GM21737 (cell line): ENCODE data around the gene SND1.

Experiments used
- ATAC-seq: cut with Tn5 transposase; IDR thresholded peaks from one replicate; pipeline ENCODE4 v1.9.1; 2021; ENCODE audit warnings: mild to moderate bottlenecking, moderate library complexity; ENCODE audit not compliant: unreplicated experiment

The SND1 gene

DNA sequence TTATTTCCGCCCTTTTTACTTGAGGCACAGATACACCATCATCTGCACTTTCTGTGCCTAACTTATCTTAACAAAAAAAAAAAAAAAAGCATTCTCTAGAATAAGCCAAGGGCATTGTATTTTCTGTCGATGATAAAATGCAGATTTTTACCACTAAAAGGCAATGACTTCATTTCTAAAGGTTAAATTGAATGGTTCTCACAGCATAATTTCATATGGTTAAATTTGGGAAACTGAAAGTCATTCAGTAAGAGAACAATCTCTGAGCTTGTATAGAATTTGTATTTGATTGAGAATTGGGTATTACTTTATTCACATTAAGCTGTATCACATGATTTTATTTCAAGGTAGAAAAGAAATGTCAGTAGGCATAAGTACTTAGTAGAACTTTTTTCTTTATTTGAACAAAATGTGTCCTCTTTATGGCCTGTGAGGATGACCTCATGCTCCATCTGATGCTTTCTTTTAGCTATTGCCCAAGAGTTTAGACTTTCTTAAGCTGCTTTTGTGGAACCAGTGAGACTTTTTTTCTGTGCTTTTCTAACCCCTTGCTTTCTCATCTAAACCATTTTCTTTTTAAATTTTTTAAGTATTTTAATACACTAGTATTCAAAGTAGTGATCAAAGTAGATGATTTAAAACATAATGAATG, 268.9 kb downstream of the SND1 start:
- no peak for ATAC-seq

DNA sequence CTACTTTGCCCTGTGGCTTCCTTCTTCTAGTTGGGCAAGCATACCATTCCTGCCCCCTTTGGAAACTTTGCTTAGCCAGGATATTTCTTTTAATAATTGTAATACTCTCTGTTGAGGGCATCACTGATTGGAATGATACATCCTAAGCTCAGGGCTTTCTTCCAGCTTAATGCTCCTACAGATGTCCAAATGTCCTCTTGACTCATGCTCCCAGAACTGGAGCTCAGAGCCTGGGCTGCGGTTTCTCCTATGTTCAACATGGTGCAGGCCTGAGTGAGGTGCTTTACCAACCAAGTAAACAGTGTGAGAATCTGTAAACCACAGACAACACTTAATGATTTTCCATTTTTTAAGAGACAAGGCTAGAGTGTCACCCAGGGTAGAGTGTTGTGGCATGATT, 270.7 kb downstream of the SND1 start:
- ATAC-seq = no peak

- no peak for ATAC-seq
These were observed 272.9 kb downstream of the SND1 start for GRCh38 chr7:127924874-127925273.

- ATAC-seq = no peak
These were observed 275.3 kb downstream of the SND1 start for GRCh38 chr7:127927348-127927696.

DNA sequence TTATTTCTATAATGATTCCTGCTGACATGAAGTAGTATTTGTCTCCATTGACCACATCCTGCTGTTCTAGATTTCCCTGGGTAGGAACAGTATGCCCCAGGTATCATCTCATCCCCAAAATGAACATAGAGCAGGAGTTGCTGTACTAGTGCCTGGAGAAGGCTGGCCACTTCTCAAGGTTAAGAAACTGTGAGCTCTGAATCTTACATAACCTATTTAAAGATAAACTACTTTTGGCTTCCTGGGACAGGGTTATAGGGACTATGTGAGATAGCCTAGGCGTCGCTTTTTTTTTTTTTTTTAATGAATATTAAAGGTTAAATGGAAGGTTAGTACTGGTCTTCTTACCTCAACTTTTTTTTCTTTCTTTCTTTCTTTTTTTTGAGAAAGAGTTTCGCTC, 276.2 kb downstream of the SND1 start:
- ATAC-seq = no peak

GRCh38 chr7:127928852-127929251, 276.9 kb downstream of the SND1 start:
- no peak for ATAC-seq

- no peak for ATAC-seq
These were observed 278.6 kb downstream of the SND1 start for GRCh38 chr7:127930341-127931328.

DNA sequence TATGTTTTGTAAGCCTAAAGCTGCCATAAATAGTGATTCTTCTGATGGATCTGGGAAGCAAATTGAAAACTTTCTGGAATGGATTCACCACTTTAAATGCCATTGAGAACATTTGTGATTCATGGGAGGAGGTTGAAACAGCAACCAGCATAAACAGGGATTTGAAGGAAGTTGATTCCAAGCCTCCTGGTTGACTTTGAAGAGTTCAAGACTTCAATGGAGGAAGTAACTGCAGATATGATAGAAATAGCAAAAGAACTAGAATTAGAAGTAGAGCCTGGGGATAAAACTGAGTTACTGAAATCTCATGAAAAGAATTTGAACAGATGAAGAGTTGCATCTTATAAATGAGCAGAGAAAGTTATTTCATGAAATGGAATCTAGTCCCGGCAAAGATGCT, 280.1 kb downstream of the SND1 start:
- no peak for ATAC-seq

GRCh38 chr7:127932496-127932895, 280.5 kb downstream of the SND1 start:
- no peak for ATAC-seq

DNA sequence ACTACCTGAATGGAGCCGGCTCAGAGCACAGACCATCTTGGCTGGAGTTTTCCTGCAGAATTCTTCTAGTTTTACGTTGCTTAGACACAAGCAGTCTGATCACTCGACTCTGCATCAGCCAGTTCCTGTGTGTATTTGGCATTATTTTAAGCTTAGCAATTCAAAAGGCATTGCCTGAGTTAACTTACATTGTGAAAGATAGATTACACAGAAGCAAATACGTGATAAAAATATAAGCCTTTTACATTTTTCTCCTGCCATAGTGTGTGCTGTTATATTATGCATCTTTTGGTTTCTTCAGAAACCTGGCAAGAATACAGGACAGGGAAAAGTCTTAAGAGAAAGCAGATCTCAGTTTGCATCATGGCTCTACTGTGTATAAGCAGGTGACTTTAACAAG, 281.2 kb downstream of the SND1 start:
- no peak for ATAC-seq

DNA sequence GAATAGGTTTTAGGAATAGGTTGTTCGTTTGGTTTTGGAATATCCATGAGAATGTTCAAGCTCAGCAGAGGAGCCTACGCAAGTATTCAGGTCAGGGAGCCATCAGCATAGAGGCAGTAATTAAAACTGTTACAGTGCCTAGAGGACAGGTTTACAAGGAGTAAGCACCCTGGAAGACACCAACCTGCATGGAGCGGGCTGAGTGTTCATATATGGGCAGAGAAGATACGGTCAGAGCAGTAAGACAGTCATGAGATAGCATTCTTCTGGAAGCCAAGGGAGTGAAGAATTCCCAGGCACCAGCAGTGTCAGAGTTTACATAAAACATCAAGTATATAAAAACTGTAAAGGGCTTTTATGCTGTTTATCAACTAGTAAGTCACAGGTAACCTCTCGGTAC, 282.7 kb downstream of the SND1 start:
- no peak for ATAC-seq

GRCh38 chr7:127935847-127936376, 283.9 kb downstream of the SND1 start:
- ATAC-seq = no peak

- ATAC-seq = no peak
These were observed 285.2 kb downstream of the SND1 start for GRCh38 chr7:127937066-127937680.

DNA sequence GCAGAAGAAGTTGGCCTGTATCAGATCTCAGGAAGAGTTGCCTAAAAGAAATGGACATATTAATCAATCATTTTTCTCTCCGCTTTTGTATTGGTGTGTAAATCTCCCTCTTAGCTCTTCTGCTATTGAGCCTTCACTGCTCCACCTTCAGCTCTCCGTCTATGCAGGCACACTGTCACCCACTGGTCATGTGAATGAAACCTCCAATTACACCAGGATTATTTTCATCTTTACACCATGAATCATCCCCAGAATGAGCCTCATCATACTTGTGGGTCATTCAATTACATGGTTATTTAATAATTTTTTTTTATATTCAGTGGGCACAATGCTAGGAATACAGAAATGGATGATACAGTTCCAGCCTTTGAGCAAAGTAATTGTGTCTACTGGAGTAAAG, 286.6 kb downstream of the SND1 start:
- no peak for ATAC-seq

DNA sequence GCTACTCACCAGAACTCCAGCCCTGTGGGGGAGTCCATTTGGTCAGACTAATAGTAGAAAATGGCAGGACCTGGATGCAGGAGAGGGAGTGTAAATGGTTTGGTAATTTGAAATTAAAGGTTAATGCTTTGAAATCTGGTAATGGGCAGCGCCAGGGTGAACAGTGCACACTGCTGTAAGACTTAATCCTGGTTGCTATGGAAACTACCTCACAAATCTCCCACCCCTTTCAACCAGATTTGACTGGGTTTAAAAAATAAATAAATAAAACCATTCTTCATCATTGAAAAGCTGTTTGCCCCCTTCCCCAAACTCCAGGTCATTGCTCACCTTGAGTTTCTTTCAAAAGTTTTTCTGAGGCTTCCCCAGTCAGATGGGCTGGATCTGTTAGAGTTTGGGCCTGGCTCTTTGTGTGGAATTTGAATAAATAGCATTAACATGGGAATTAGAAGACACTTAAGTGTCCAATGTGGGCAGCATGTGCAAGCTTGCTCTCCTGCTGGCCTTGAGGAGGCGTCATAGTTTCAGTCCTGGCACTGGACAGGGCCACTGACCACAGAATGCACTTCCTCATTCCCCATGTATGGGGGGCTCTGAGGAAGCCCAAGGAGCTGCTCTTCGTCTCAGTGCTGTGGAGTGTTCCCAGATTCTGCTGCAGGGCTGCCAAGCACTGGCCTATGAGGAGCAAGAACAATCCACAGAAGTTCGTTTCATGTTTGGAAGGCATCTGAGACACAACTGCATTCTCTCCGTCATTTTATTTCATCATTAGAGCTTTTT, 288.6 kb downstream of the SND1 start:
- ATAC-seq = no peak

DNA sequence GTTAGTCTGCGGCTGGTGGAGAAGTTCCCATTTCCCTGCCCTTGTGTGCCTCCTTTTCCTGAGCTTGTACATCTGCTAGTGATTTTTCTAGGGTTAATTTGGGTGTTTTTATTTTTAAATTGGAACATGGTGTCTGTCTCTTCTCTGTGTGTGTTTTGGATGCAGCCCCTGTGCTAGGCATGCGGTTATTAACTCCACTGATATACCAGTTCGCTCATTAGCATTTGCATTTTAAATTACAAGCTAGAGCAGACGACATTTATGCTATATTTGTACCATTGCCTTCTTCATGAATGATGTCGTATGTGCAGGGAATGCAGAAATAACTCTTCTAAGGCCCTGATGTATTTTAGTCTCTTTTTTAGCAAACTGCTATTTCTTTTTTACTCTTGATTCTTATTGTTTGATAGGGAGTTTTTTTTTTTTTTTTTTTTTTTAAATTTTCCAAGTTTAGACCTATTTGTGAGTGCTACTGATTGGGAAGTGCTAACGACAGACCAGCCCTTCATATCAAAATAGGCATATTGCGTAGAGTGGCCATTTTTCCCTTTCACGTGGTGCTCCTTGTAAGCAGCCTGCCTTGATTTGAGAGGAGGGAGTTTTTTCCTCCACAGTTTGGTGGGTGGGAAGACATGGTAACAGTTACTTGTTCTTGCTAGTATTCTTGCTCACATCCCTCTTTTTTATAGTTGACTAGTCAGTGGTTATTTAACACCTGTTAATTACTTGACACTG, 289.6 kb downstream of the SND1 start:
- no peak for ATAC-seq

GRCh38 chr7:127943541-127944521, 291.8 kb downstream of the SND1 start:
- no peak for ATAC-seq

DNA sequence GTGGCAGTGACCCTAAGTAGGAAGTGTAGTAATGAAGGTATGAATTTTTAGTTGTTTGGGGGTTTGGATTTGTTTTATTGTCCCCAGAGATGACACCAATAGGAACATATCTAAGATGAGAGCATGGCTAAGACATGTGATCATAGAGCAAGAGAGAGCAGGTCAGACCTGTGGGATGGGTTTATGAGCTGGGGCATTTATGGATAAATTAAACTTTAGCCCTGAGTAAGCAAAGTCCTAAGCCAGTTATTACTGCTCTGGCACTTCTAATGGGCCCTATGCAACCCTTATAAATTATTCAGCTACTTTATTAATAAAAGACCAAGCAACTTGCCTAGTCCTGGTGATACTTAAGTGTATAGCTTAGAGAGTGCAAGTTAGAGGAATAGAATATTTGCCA, 294.1 kb downstream of the SND1 start:
- ATAC-seq = no peak

DNA sequence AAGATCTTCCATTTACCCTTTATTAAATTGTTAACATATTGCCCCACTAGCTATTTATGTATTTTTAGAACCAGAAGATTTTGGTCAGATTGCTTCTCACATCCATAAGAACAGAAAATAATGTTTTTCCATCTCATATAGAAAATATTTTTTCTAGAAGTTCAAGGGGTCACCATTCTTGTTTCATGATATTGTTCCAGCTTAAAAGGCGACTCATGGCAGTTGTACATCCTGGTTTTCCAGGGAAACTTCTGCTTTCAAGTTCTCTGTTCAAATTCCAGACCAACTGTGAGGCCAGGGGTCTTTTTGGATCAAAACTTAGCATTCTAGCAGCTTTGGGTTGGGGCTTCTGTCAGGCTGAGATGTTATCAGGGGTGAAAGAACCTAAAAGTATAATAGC, 294.9 kb downstream of the SND1 start:
- ATAC-seq = no peak
